ENCODE data around the gene CBX4. TPM values are rescaled to one million over a fixed set of nuclear protein-coding genes. Genes with fewer than 3 reads are reported as not detected.

CBX4 gene
- polyA plus RNA-seq, 1 donor from 2014 or later, result 31.9 TPM

- Histone ChIP-seq H3K79me2 (replicated peaks; ENCODE audit: insufficient read depth, low read length) (peaks cover 8% of the 10 kb centered on the region), H3K27me3 (ENCODE audit: insufficient read depth, low read depth, low read length) (peaks cover 3% of the 10 kb centered on the region), H3K4me2 (ENCODE audit: low read length) (no peak overlapping the region), H3F3A (ENCODE audit: insufficient read depth, low read length, poor library complexity, severe bottlenecking) (peaks cover 3% of the 10 kb centered on the region), H2AFZ (ENCODE audit: low read depth, low read length) (no peak overlapping the region), H3K9ac (ENCODE audit: low read length) (no peak overlapping the region), H4K20me1 (ENCODE audit: insufficient read depth) (peaks cover 13% of the 10 kb centered on the region), H3K9me3 (ENCODE audit: low read length) (no peaks in the 10 kb centered on the region), H3K9me2 (ENCODE audit: insufficient read depth, low read length) (no peaks in the 10 kb centered on the region), H3K4me3 (ENCODE audit: low read length) (no peak overlapping the region), H3K27ac (ENCODE audit: low read length) (peak overlapping the region; percentile 45), H3K36me3 (ENCODE audit: insufficient read depth, low read length) (no peaks in the 10 kb centered on the region)
- no peak for TF ChIP-seq CTCF (IDR thresholded peaks at IDR 0.05; ENCODE audit: poor library complexity, severe bottlenecking)
- TF ChIP-seq REST (IDR thresholded peaks at IDR 0.05; ENCODE audit: borderline replicate concordance), result no peak
- no peak for TF ChIP-seq TAF1 (IDR thresholded peaks at IDR 0.05; ENCODE audit: low read depth)
- no peak for TF ChIP-seq POLR2AphosphoS5 (IDR thresholded peaks at IDR 0.05)
- no peak for TF ChIP-seq EZH2 (IDR thresholded peaks at IDR 0.05; ENCODE audit: borderline replicate concordance, insufficient read depth, low read length, poor library complexity, severe bottlenecking)
- TF ChIP-seq MXI1 (conservative IDR thresholded peaks at IDR 0.05; ENCODE audit: poor library complexity, severe bottlenecking), result no peak
These were observed 10.2 kb downstream of the CBX4 start for GRCh38 chr17:79829004-79829403.

- Histone ChIP-seq H3K9me2 (ENCODE audit: insufficient read depth, low read length) (no peaks in the 10 kb centered on the region), H2AFZ (ENCODE audit: low read depth, low read length) (no peak overlapping the region), H3K9ac (ENCODE audit: low read length) (no peak overlapping the region), H3K27me3 (ENCODE audit: insufficient read depth, low read depth, low read length) (no peaks in the 10 kb centered on the region), H3K36me3 (ENCODE audit: insufficient read depth, low read length) (no peaks in the 10 kb centered on the region), H3K79me2 (replicated peaks; ENCODE audit: insufficient read depth, low read length) (no peaks in the 10 kb centered on the region), H3F3A (ENCODE audit: insufficient read depth, low read length, poor library complexity, severe bottlenecking) (peaks cover 3% of the 10 kb centered on the region), H4K20me1 (ENCODE audit: insufficient read depth) (no peaks in the 10 kb centered on the region), H3K4me3 (ENCODE audit: low read length) (no peak overlapping the region), H3K9me3 (ENCODE audit: low read length) (no peaks in the 10 kb centered on the region), H3K27ac (ENCODE audit: low read length) (no peak overlapping the region), H3K4me2 (ENCODE audit: low read length) (no peak overlapping the region)
- TF ChIP-seq POLR2AphosphoS5 (IDR thresholded peaks at IDR 0.05) (peak; percentile 56), MXI1 (conservative IDR thresholded peaks at IDR 0.05; ENCODE audit: poor library complexity, severe bottlenecking) (no peak)
These were observed 12.2 kb downstream of the CBX4 start for GRCh38 chr17:79826841-79827578.

GRCh38 chr17:79826204-79826680, 13.0 kb downstream of the CBX4 start:
- no peaks in the 10 kb centered on the region for H3K9me2 ChIP-seq (ENCODE audit: insufficient read depth, low read length)
- H3K36me3 ChIP-seq (ENCODE audit: insufficient read depth, low read length), result no peaks in the 10 kb centered on the region
- no peak overlapping the region for H2AFZ ChIP-seq (ENCODE audit: low read depth, low read length)
- no peaks in the 10 kb centered on the region for H4K20me1 ChIP-seq (ENCODE audit: insufficient read depth)
- H3K27me3 ChIP-seq (ENCODE audit: insufficient read depth, low read depth, low read length), result no peaks in the 10 kb centered on the region
- no peaks in the 10 kb centered on the region for H3K79me2 ChIP-seq (replicated peaks; ENCODE audit: insufficient read depth, low read length)
- H3K9ac ChIP-seq (ENCODE audit: low read length), result no peak overlapping the region
- TF ChIP-seq MXI1 (conservative IDR thresholded peaks at IDR 0.05; ENCODE audit: poor library complexity, severe bottlenecking) (no peak), EP300 (conservative IDR thresholded peaks at IDR 0.05; ENCODE audit: poor library complexity, severe bottlenecking) (no peak), REST (IDR thresholded peaks at IDR 0.05; ENCODE audit: borderline replicate concordance) (no peak), SMC3 (conservative IDR thresholded peaks at IDR 0.05; ENCODE audit: poor library complexity) (no peak), POLR2AphosphoS5 (IDR thresholded peaks at IDR 0.05) (no peak), RAD21 (conservative IDR thresholded peaks at IDR 0.05) (no peak), EZH2 (IDR thresholded peaks at IDR 0.05; ENCODE audit: borderline replicate concordance, insufficient read depth, low read length, poor library complexity, severe bottlenecking) (no peak), TAF1 (IDR thresholded peaks at IDR 0.05; ENCODE audit: low read depth) (no peak), CTCF (IDR thresholded peaks at IDR 0.05; ENCODE audit: poor library complexity, severe bottlenecking) (no peak)
- peaks cover 3% of the 10 kb centered on the region for H3F3A ChIP-seq (ENCODE audit: insufficient read depth, low read length, poor library complexity, severe bottlenecking)
- H3K9me3 ChIP-seq (ENCODE audit: low read length), result no peaks in the 10 kb centered on the region
- no peak overlapping the region for H3K27ac ChIP-seq (ENCODE audit: low read length)
- no peak overlapping the region for H3K4me3 ChIP-seq (ENCODE audit: low read length)
- no peak overlapping the region for H3K4me2 ChIP-seq (ENCODE audit: low read length)
